ENCODE results near the gene MMP20. TPM values are rescaled to one million over a fixed set of nuclear protein-coding genes. Genes with fewer than 3 reads are reported as not detected.
A peak's percentile ranks its signal among the peaks of the same experiment; 100 is the strongest.

MMP20 gene
- polyA plus RNA-seq, 2 of the 4 experiments (the other 2 are of a cell fraction): not detected

DNA sequence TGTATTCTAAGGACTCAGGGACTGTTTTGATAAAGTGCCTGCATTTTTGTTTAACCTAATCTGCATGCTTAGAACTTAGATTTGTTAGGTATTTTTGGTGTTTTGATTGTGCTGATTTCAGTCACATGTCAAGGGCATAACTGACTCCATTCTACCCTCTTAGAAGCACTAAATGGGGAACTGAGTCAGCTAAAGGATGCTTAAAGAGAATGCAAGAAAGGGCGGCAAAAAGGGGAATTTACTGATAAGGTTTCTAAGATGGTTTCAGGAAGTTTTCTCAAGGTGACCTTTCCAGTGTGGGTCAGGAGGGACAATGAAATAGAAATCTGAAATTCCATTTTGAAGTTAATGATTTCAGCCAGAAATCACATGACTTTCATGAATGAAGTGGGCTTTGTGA lies 43.0 kb downstream of the MMP20 start:
- WGBS (ENCODE audit: missing lambda C conversion rate): 100% methylated on average over 1 of the region's 1 CpG
- CTCF ChIA-PET: no interaction called here
- Histone ChIP-seq H3K27ac (no peak overlapping the region), H3K4me1 (peaks cover 12% of the 10 kb centered on the region), H3K4me3 (no peak overlapping the region), H3K4me2 (no peak overlapping the region), H3K9me3 (peaks cover 6% of the 10 kb centered on the region; the same call in 1 of the 3 replicates)
- no peak for ATAC-seq
- FAIRE-seq: no peak
- TF ChIP-seq MAFK (IDR thresholded peaks at IDR 0.05; ENCODE audit: partially characterized antibody) (no peak), SREBF2 (IDR thresholded peaks at IDR 0.05) (no peak), ZFP36 (IDR thresholded peaks at IDR 0.05; ENCODE audit: borderline replicate concordance, partially characterized antibody) (no peak), POLR2AphosphoS2 (conservative IDR thresholded peaks at IDR 0.05; ENCODE audit: low read length) (no peak), KDM5A (IDR thresholded peaks at IDR 0.05) (no peak), RFX5 (IDR thresholded peaks at IDR 0.05) (no peak), MAZ (IDR thresholded peaks at IDR 0.05; ENCODE audit: borderline replicate concordance, low read depth, low read length) (no peak), PHF8 (IDR thresholded peaks at IDR 0.05; ENCODE audit: borderline replicate concordance, low read depth) (no peak), FOSB (CRISPR knock-in tag; IDR thresholded peaks at IDR 0.05) (no peak), EHF (CRISPR knock-in tag; IDR thresholded peaks at IDR 0.05) (no peak), RNF2 (IDR thresholded peaks at IDR 0.05; ENCODE audit: borderline replicate concordance, low read depth) (no peak), HOXB13 (CRISPR knock-in tag; IDR thresholded peaks at IDR 0.05; ENCODE audit: low read depth) (no peak), SMC3 (IDR thresholded peaks at IDR 0.05) (no peak), TP53 (CRISPR knock-in tag; IDR thresholded peaks at IDR 0.05) (no peak)
- TF ChIP-seq, protein P1, sequence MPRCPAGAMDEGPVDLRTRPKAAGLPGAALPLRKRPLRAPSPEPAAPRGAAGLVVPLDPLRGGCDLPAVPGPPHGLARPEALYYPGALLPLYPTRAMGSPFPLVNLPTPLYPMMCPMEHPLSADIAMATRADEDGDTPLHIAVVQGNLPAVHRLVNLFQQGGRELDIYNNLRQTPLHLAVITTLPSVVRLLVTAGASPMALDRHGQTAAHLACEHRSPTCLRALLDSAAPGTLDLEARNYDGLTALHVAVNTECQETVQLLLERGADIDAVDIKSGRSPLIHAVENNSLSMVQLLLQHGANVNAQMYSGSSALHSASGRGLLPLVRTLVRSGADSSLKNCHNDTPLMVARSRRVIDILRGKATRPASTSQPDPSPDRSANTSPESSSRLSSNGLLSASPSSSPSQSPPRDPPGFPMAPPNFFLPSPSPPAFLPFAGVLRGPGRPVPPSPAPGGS (IDR thresholded peaks at IDR 0.05): no peak
- TF ChIP-seq, protein P2, sequence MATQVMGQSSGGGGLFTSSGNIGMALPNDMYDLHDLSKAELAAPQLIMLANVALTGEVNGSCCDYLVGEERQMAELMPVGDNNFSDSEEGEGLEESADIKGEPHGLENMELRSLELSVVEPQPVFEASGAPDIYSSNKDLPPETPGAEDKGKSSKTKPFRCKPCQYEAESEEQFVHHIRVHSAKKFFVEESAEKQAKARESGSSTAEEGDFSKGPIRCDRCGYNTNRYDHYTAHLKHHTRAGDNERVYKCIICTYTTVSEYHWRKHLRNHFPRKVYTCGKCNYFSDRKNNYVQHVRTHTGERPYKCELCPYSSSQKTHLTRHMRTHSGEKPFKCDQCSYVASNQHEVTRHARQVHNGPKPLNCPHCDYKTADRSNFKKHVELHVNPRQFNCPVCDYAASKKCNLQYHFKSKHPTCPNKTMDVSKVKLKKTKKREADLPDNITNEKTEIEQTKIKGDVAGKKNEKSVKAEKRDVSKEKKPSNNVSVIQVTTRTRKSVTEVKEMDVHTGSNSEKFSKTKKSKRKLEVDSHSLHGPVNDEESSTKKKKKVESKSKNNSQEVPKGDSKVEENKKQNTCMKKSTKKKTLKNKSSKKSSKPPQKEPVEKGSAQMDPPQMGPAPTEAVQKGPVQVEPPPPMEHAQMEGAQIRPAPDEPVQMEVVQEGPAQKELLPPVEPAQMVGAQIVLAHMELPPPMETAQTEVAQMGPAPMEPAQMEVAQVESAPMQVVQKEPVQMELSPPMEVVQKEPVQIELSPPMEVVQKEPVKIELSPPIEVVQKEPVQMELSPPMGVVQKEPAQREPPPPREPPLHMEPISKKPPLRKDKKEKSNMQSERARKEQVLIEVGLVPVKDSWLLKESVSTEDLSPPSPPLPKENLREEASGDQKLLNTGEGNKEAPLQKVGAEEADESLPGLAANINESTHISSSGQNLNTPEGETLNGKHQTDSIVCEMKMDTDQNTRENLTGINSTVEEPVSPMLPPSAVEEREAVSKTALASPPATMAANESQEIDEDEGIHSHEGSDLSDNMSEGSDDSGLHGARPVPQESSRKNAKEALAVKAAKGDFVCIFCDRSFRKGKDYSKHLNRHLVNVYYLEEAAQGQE (IDR thresholded peaks at IDR 0.05): no peak
- DNase-seq (ENCODE audit: low read depth in 1 of 2, low spot score in 1 of 2): no peak
- POLR2A ChIA-PET: no interaction called here

DNA sequence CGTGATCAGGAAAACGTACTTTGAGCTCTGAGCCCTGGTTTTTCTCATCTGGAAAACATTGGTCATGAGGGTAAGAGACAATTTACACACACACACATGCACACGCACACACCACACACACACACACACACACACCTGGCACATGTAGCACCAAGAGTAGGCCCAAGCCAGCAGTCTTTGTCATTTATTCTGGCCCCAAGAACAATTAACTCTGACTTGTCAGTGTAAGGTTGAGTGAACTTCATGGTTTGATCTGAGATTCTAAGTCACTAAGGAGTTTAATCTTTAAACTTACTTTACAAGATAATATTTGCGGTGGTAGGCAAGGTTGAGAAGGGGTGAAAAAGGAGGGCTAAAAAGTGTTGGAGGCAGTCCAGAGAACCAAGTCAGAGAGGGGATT lies 44.1 kb downstream of the MMP20 start:
- no peak for ATAC-seq
- ChIA-PET POLR2A (no interaction called here), CTCF (no interaction called here)
- Histone ChIP-seq H3K4me2 (no peak overlapping the region), H3K4me3 (no peak overlapping the region), H3K9me3 (peaks cover 6% of the 10 kb centered on the region; the same call in 1 of the 3 replicates), H3K27ac (peak overlapping the region in 1 of 2 experiments; percentile 52; a peak in 3 of 6 replicates), H3K4me1 (peaks cover 12% of the 10 kb centered on the region)
- DNase-seq (ENCODE audit: low read depth in 1 of 2, low spot score in 1 of 2): no peak
- no peak for FAIRE-seq
- WGBS (ENCODE audit: missing lambda C conversion rate): 90% methylated on average over 4 of the region's 4 CpGs
- TF ChIP-seq CHD2 (IDR thresholded peaks at IDR 0.05; ENCODE audit: low read length, partially characterized antibody) (no peak), JUN (IDR thresholded peaks at IDR 0.05) (no peak), ESRRA (IDR thresholded peaks at IDR 0.05; ENCODE audit: borderline replicate concordance, low read length) (no peak), CEBPB (IDR thresholded peaks at IDR 0.05) (no peak), FOXS1 (CRISPR knock-in tag; IDR thresholded peaks at IDR 0.05) (no peak), SMC3 (IDR thresholded peaks at IDR 0.05) (no peak), RAD21 (conservative IDR thresholded peaks at IDR 0.05 in 1 of 2, IDR thresholded peaks at IDR 0.05 in 1 of 2) (no peak), HOXA7 (CRISPR knock-in tag; IDR thresholded peaks at IDR 0.05) (no peak), JUNB (IDR thresholded peaks at IDR 0.05) (no peak), POLR2AphosphoS2 (conservative IDR thresholded peaks at IDR 0.05; ENCODE audit: low read length) (no peak)
- TF ChIP-seq, protein P3, sequence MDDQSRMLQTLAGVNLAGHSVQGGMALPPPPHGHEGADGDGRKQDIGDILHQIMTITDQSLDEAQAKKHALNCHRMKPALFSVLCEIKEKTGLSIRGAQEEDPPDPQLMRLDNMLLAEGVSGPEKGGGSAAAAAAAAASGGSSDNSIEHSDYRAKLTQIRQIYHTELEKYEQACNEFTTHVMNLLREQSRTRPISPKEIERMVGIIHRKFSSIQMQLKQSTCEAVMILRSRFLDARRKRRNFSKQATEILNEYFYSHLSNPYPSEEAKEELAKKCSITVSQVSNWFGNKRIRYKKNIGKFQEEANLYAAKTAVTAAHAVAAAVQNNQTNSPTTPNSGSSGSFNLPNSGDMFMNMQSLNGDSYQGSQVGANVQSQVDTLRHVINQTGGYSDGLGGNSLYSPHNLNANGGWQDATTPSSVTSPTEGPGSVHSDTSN (IDR thresholded peaks at IDR 0.05): no peak
- TF ChIP-seq, protein P4, sequence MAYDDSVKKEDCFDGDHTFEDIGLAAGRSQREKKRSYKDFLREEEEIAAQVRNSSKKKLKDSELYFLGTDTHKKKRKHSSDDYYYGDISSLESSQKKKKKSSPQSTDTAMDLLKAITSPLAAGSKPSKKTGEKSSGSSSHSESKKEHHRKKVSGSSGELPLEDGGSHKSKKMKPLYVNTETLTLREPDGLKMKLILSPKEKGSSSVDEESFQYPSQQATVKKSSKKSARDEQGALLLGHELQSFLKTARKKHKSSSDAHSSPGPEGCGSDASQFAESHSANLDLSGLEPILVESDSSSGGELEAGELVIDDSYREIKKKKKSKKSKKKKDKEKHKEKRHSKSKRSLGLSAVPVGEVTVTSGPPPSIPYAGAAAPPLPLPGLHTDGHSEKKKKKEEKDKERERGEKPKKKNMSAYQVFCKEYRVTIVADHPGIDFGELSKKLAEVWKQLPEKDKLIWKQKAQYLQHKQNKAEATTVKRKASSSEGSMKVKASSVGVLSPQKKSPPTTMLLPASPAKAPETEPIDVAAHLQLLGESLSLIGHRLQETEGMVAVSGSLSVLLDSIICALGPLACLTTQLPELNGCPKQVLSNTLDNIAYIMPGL (CRISPR knock-in tag; IDR thresholded peaks at IDR 0.05; ENCODE audit: borderline replicate concordance): no peak
- TF ChIP-seq, protein P5, sequence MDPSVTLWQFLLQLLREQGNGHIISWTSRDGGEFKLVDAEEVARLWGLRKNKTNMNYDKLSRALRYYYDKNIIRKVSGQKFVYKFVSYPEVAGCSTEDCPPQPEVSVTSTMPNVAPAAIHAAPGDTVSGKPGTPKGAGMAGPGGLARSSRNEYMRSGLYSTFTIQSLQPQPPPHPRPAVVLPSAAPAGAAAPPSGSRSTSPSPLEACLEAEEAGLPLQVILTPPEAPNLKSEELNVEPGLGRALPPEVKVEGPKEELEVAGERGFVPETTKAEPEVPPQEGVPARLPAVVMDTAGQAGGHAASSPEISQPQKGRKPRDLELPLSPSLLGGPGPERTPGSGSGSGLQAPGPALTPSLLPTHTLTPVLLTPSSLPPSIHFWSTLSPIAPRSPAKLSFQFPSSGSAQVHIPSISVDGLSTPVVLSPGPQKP (IDR thresholded peaks at IDR 0.05; ENCODE audit: low read depth, low read length): no peak
- TF ChIP-seq, protein P6, sequence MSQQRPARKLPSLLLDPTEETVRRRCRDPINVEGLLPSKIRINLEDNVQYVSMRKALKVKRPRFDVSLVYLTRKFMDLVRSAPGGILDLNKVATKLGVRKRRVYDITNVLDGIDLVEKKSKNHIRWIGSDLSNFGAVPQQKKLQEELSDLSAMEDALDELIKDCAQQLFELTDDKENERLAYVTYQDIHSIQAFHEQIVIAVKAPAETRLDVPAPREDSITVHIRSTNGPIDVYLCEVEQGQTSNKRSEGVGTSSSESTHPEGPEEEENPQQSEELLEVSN (IDR thresholded peaks at IDR 0.05; ENCODE audit: borderline replicate concordance, low read depth): no peak

Data from A549 (cell line).